Stomach (tissue), 4 donors: ENCODE measurements around the gene EEFSEC.

Experiments
- CTCF ChIP-seq, 7 experiments: fragments of 450-650 bp in 4 of 7; fragments of 200-600 bp in 3 of 7; sonication (generic) in 3 of 7; IDR thresholded peaks; one replicate each; pipeline ENCODE4 v1.5.1; 2016 to 2019; ENCODE audit warnings: antibody characterized with exemption in 7 of 7, control low read depth in 2 of 7, mild to moderate bottlenecking in 1 of 7
- EP300 ChIP-seq: sonication (generic); formaldehyde crosslinking; IDR thresholded peaks from one replicate; pipeline ENCODE4 v1.6.1; 2017; ENCODE audit warnings: antibody characterized with exemption
- POLR2AphosphoS5 ChIP-seq, 3 donors: sonication (generic); formaldehyde crosslinking; IDR thresholded peaks; one replicate each; pipeline ENCODE4 v1.6.1; 2016; ENCODE audit warnings: antibody characterized with exemption in 3 of 3

- no peak for TF ChIP-seq CTCF (IDR thresholded peaks at IDR 0.05)
- no peak for TF ChIP-seq POLR2AphosphoS5 (IDR thresholded peaks at IDR 0.05)
- TF ChIP-seq EP300 = no peak
These were observed 228.3 kb downstream of the EEFSEC start for GRCh38 chr3:128381609-128382008.
